ENCODE measurements around the gene FAM72B. TPM values are rescaled to one million over a fixed set of nuclear protein-coding genes. Genes with fewer than 3 reads are reported as not detected.
"Not testable (repeated sequence)": the region's sequence is repeated elsewhere in the genome, so short reads cannot be mapped to it uniquely, and the experiment has no call there.

The FAM72B gene
- total RNA-seq, 1 donor from 2014 or later: 1.2 TPM

DNA sequence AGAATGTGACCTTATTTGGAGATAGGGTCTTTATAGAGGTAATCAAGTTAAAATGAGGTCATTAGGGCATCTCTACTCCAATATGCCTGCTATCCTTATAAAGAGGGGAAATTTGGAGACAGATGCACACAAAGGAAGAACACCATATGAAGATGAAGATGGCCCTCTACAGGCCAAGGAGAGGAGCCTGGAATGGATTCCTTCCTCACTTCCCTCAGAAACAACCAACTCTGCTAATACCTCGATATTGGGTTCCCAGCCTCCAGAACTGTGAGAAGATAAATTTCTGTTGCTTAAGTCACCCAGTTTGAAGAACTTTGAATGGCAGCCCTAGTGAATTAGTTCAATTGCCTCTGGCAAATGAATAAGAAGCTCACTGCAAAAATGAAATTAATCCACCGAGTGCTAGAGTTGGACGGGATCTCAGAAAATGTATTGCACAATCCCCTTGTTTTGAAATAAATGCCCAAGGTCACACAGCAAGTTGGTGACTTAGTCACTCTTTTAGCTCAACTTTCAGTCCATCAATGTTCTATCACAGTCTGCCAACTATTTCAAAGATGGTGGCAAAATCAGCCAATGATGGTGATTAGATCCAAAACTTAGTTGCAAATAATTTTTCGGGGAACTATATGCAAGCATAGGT lies 27.1 kb downstream of the FAM72B start:
- DNase-seq (ENCODE audit: extremely low read depth, low read depth, low spot score): not testable (repeated sequence)

DNA sequence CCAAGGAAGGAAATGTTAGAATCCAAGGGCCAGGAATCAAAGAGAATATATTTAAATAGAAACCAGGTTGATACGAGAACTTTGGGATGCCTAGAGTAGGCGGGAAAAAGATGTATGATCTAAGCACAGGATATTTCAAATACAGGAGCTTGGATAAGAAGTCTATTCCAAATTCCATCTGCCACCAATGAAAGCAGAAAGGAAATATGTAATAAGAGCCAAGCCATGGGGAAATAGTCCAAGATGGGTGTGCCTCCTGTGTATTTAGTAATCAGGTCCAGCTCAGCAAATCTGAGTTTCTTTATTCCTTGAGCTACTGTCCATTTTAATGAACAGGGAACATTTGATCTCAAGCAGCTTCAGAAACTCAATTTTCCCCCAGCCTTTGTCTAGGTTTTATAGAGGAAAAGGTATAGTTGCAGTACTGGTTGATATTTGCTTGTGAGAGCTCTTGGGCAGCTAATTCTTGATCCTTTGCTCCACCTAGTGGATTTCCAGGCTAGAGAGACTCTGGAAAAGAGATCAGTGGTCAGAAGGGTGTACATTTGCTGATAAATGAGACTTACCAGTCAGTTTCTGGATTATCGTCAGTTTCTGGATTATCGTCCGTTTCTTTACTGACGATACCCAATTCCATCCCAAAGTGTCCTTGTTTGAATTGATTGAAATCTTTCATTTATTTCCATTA lies 28.3 kb downstream of the FAM72B start:
- DNase-seq (ENCODE audit: extremely low read depth, low read depth, low spot score): not testable (repeated sequence)

DNA sequence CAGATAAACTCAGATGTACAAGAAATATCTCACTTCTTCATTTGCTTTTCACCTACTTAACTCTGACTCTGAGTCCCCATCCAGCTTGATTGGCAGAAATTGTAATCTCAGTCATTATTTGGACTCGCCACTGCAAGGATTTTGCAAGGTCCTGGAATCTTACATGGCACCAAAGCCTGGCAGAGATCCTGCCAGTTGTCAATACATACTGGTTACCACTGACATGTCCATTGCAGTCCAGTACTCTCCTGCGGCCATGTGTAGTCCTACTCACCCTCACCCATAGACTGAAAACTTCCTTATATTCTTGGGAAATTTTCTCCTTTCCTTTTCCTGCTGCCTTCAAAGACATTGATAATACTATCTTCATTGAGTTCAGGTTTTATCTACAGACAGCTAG lies 29.3 kb downstream of the FAM72B start:
- DNase-seq (ENCODE audit: extremely low read depth, low read depth, low spot score): not testable (repeated sequence)

DNA sequence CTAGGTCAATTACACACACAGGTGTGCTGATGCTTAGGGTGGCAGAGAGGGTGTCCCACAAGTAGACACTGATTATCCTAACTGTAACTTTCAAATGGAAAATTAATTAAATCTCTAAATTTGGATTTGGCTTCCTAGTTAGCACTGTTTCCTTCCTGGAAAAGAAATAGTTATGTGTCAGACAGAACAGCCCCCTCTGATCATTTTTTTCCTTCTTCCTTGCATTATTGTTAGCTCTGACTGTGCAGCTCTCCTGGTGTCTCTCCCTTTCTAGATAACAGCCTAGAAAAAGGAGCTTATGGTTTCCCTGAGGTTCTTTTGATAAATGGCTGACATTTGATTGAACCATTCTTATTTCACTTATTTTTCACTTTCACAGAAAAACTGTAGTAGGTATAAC lies 31.4 kb downstream of the FAM72B start:
- DNase-seq (ENCODE audit: extremely low read depth, low read depth, low spot score): not testable (repeated sequence)

DNA sequence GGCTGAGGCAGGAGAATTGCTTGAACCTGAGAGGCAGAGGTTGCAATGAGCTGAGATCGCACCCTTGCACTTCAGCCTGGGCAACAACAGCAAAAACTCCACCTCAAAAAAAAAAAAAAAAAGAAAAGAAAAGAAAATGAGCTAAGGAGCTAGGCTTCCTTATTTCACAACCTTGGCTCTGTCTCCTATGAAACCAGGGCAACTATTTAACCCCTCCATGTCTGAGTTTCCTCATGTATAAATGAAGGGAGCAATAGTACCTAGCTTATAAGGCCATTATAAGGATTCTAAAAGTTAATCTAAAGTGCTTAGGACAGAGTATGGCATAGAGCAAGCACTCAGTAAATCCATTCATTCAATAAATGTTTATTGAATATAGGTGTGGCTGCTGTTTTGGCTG lies 32.8 kb downstream of the FAM72B start:
- not testable (repeated sequence) for DNase-seq (ENCODE audit: extremely low read depth, low read depth, low spot score)

DNA sequence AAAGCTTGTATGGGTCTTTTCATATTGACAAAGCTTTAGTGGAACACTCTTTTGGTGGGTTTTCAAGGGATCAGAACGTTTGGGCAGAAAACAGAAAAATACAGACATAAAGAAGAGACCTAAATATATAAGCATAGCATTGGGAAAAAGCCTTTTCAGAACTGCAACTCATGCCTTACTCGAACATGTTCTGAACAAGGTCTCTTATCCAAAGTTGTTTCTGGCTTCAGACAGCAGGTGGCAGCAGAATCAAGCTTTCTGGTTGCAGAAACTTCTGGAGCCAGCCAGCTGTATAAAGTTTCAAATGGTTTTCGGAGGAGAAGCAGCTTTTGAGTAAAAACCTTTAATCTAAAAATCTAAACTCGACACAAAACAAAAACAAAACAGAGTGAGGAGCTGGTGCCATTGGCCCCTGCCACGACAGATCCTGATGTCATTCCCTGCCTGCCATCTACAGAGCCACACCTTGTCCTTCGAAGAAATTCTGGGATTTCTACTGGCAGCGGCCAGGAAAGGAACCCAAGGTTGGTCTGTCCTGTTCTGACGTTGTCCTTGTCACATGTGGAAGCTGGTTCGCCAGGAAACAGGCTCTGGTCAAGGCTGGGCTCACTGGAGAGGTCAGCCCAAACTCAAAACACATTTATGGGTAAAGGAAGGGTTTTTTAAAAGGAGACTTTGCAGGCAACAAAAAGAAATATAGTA lies 35.5 kb downstream of the FAM72B start:
- not testable (repeated sequence) for DNase-seq (ENCODE audit: extremely low read depth, low read depth, low spot score)

DNA sequence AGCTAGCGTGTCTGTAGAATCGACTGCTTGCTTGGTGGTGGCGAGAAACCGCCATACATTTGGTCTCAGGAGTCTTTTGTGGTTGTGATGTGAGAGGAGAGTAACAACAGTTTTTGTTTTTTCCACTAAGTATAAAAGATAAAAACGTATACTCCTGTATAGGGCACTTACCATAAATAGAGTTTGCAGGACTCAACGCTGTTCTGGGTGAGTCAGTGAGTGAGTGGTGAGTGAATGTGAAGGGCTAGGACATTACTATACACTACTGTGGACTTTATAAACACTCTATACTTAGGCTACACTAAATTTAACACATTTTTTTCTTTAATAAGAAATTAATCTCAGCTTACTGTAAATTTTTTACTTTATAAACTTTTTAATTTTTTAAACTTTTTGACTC lies 43.7 kb downstream of the FAM72B start:
- not testable (repeated sequence) for DNase-seq (ENCODE audit: extremely low read depth, low read depth, low spot score)

DNA sequence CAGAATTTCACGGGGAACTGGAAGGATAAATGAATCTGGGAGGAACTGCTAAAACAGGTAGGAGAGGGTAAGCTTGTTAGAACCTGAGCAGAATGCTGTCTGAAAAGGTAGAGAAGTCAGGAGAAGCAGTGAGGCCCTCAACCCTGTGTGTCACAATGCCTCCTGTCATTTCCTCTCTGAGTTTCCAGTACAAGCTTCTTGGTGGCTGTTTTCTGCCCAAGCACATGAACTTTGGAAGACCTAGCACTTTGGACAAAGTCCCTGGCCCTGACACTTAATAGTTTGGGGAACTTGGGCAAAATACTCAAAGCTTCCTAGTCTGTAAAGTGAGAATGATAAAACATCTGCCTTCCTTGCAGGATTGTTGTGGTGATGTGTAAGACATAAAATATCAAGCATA lies 52.6 kb downstream of the FAM72B start:
- not testable (repeated sequence) for DNase-seq (ENCODE audit: extremely low read depth, low read depth, low spot score)

DNA sequence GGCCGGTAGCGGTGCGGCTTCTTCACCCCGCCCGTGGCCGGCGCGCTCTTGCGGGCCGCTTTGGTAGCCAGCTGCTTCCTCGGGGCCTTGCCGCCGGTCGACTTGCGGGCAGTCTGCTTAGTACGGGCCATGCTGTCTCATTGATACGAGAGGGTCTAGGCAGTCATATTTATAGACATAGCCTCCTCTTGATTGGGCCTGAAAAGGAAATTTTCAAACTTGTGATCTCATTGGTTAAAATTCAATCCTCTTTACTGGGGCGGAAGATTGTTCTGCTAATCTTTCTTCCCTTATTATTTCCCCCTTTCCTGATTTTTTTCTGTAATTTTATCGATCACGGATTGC lies 65.7 kb downstream of the FAM72B start:
- DNase-seq (ENCODE audit: extremely low read depth, low read depth, low spot score): not testable (repeated sequence)

Other genes starting within 250 kb of the FAM72B start
- gene SRGAP2C, start 635 bp upstream of the FAM72B start, total RNA-seq: 20.2 and 22.3 TPM in 2 replicates

All from glomerular endothelial cell (primary cell).